Cardiac atrium fibroblast (primary cell): ENCODE data around the gene STAG3. TPM values are rescaled to one million over a fixed set of nuclear protein-coding genes. Genes with fewer than 3 reads are reported as not detected.

Experiments
- total RNA-seq: library from RNA; depleted of rRNA; stranded (reverse); fragments of >200 nt; gene quantifications from 2 replicates; pipeline ENCODE4 v1.2.3, GENCODE V29; 2015

STAG3 gene
- total RNA-seq = 0.16 and 1.8 TPM in 2 replicates

GRCh38 chr7:100177045-100178001, at the start of gene STAG3, which contains the start of gene GPC2:
STAG3 (plus strand) TSS chr7:100177918; CDS start chr7:100180557, 2,639 bp downstream.
GPC2 (minus strand) TSS chr7:100177381; CDS start chr7:100177199, 182 bp downstream.

GRCh38 chr7:100148559-100149328, 29.0 kb upstream of the STAG3 start, which contains the start of gene LAMTOR4:
LAMTOR4 (plus strand) TSS chr7:100148918; CDS start chr7:100148973, 55 bp downstream.

GRCh38 chr7:100158229-100159098, 19.3 kb upstream of the STAG3 start, which contains the start of gene TRAPPC14:
TRAPPC14 (minus strand) TSS chr7:100158723; CDS start chr7:100158499, 224 bp downstream.

GRCh38 chr7:100219801-100220585, 42.3 kb downstream of the STAG3 start, which contains the start of gene PVRIG:
PVRIG (plus strand) TSS chr7:100219949; CDS start chr7:100219971, 22 bp downstream.

Other genes starting within 250 kb of the STAG3 start
- gene GJC3, start 248.3 kb upstream of the STAG3 start, total RNA-seq = not detected in 2 replicates
- not detected in 2 replicates for gene AZGP1, start 201.9 kb upstream of the STAG3 start, total RNA-seq
- 17.1 and 20.3 TPM in 2 replicates for gene ZKSCAN1, start 162.3 kb upstream of the STAG3 start, total RNA-seq
- gene ZSCAN21, start 128.1 kb upstream of the STAG3 start, total RNA-seq = 7.2 and 10.5 TPM in 2 replicates
- 12.5 and 17.8 TPM in 2 replicates for gene ZNF3, start 96.2 kb upstream of the STAG3 start, total RNA-seq
- gene COPS6, start 88.9 kb upstream of the STAG3 start, total RNA-seq = 45.8 and 57.2 TPM in 2 replicates
- 26.2 and 34.8 TPM in 2 replicates for gene MCM7, start 76.5 kb upstream of the STAG3 start, total RNA-seq
- gene AP4M1, start 76.3 kb upstream of the STAG3 start, total RNA-seq = 11.7 and 23.0 TPM in 2 replicates
- 51.4 and 58.5 TPM in 2 replicates for gene TAF6, start 58.6 kb upstream of the STAG3 start, total RNA-seq
- 22.0 and 22.9 TPM in 2 replicates for gene CNPY4, start 58.3 kb upstream of the STAG3 start, total RNA-seq
- gene MBLAC1, start 51.0 kb upstream of the STAG3 start, total RNA-seq = 3.4 and 5.4 TPM in 2 replicates
- 136 and 155 TPM in 2 replicates for gene LAMTOR4, start 29.0 kb upstream of the STAG3 start, total RNA-seq
- 7.3 and 10.5 TPM in 2 replicates for gene TRAPPC14, start 19.2 kb upstream of the STAG3 start, total RNA-seq
- 3.8 and 4.5 TPM in 2 replicates for gene GAL3ST4, start 9.3 kb upstream of the STAG3 start, total RNA-seq
- 5.6 TPM in 1 of 2 replicates, not detected in the other for gene GPC2, start 537 bp upstream of the STAG3 start, total RNA-seq
- gene PVRIG, start 42.0 kb downstream of the STAG3 start, total RNA-seq = not detected in 2 replicates
- gene SPDYE3, start 129.8 kb downstream of the STAG3 start, total RNA-seq = not detected in 2 replicates
- gene PILRB, start 180.2 kb downstream of the STAG3 start, total RNA-seq = 13.5 and 19.0 TPM in 2 replicates
- gene PILRA, start 195.6 kb downstream of the STAG3 start, total RNA-seq = 0.32 and 1.1 TPM in 2 replicates